OCI-LY3 (cell line): ENCODE results near the gene CTDP1.

Experiments
- H2AFZ ChIP-seq: fragments of 200-600, 300-600 bp; shearing (Covaris generic); 2 replicates; pipeline ENCODE4 v1.6.0; 2014; ENCODE audit warnings: antibody characterized with exemption, low read depth, low read length
- H3K27ac ChIP-seq: fragments of 200-600, 300-600 bp; sonication (generic); 2 replicates; pipeline ENCODE4 v1.5.1; 2014; ENCODE audit warnings: mild to moderate bottlenecking, low read length, moderate library complexity, mixed read lengths
- H3K27me3 ChIP-seq: fragments of 200-600, 300-600 bp; sonication (generic); 2 replicates; pipeline ENCODE4 v1.6.1; 2014; ENCODE audit warnings: low read depth, low read length, mixed read lengths
- H3K36me3 ChIP-seq: fragments of 200-600, 300-600 bp; sonication (generic); replicated peaks from 2 replicates; pipeline ENCODE3; 2014; ENCODE audit warnings: low read depth, low read length, mixed read lengths
- H3K4me1 ChIP-seq: fragments of 300-600, 200-600 bp; sonication (generic); 2 replicates; pipeline ENCODE4 v1.6.1; 2014; ENCODE audit warnings: low read length, mixed read lengths
- H3K4me2 ChIP-seq: fragments of 200-600, 300-600 bp; sonication (generic); 2 replicates; pipeline ENCODE4 v1.6.1; 2014; ENCODE audit warnings: low read length, mixed read lengths
- H3K4me3 ChIP-seq: fragments of 300-600, 200-600 bp; sonication (generic); 2 replicates; pipeline ENCODE4 v1.5.1; 2014; ENCODE audit warnings: antibody characterized with exemption, mild to moderate bottlenecking, low read length, moderate library complexity
- H3K79me2 ChIP-seq: fragments of 300-600, 200-600 bp; shearing (Covaris generic); 2 replicates; pipeline ENCODE4 v1.6.1; 2014; ENCODE audit warnings: mild to moderate bottlenecking, low read length, mixed read lengths
- H3K9ac ChIP-seq: fragments of 300-600, 200-600 bp; shearing (Covaris generic); 2 replicates; pipeline ENCODE4 v1.6.0; 2014; ENCODE audit warnings: mild to moderate bottlenecking, low read length, moderate library complexity
- H3K9me3 ChIP-seq: fragments of 200-600, 300-600 bp; shearing (Covaris generic); 2 replicates; pipeline ENCODE4 v1.6.1; 2014; ENCODE audit warnings: low read length, mixed read lengths; ENCODE audit not compliant: insufficient read depth
- H4K20me1 ChIP-seq: fragments of 200-600, 300-600 bp; sonication (generic); 2 replicates; pipeline ENCODE4 v1.6.1; 2016; ENCODE audit warnings: low read length, mixed read lengths; ENCODE audit not compliant: insufficient read depth
- CTCF ChIP-seq: fragments of 200-600, 300-600 bp; sonication (generic); IDR thresholded peaks from 2 replicates; pipeline ENCODE4 v1.5.1; 2014; ENCODE audit warnings: antibody characterized with exemption, low read length, low read depth
- EZH2phosphoT487 ChIP-seq: fragments of 200-600 bp; shearing (Covaris generic); IDR thresholded peaks from 2 replicates; pipeline ENCODE4 v1.6.1; 2018; ENCODE audit warnings: antibody characterized with exemption, mixed run types, low read depth

Gene CTDP1

GRCh38 chr18:79801217-79801616 lies 121.6 kb downstream of the CTDP1 start:
- Histone ChIP-seq H3K9ac (no peak overlapping the region), H3K79me2 (no peaks in the 10 kb centered on the region), H3K9me3 (no peaks in the 10 kb centered on the region), H3K4me1 (peaks cover 26% of the 10 kb centered on the region), H3K4me2 (no peak overlapping the region), H3K27me3 (no peaks in the 10 kb centered on the region), H3K4me3 (no peak overlapping the region), H2AFZ (no peak overlapping the region), H3K36me3 (no peaks in the 10 kb centered on the region), H3K27ac (no peak overlapping the region), H4K20me1 (no peaks in the 10 kb centered on the region)
- TF ChIP-seq CTCF (no peak), EZH2phosphoT487 (no peak)

- H3K27ac ChIP-seq = no peak overlapping the region
- TF ChIP-seq EZH2phosphoT487 (no peak), CTCF (no peak)
- H3K9me3 ChIP-seq = no peaks in the 10 kb centered on the region
- H3K9ac ChIP-seq = no peak overlapping the region
- H3K4me3 ChIP-seq = no peak overlapping the region
- peaks cover 26% of the 10 kb centered on the region for H3K4me1 ChIP-seq
- H2AFZ ChIP-seq = no peak overlapping the region
- no peaks in the 10 kb centered on the region for H3K36me3 ChIP-seq
- no peaks in the 10 kb centered on the region for H3K27me3 ChIP-seq
- no peaks in the 10 kb centered on the region for H3K79me2 ChIP-seq
- H4K20me1 ChIP-seq = no peaks in the 10 kb centered on the region
- H3K4me2 ChIP-seq = no peak overlapping the region
Measured at GRCh38 chr18:79801641-79802040, 122.0 kb downstream of the CTDP1 start.

- Histone ChIP-seq H3K4me3 (no peak overlapping the region), H3K9me3 (no peaks in the 10 kb centered on the region), H2AFZ (no peak overlapping the region), H3K36me3 (no peaks in the 10 kb centered on the region), H3K4me1 (peaks cover 26% of the 10 kb centered on the region), H3K27ac (no peak overlapping the region), H3K4me2 (no peak overlapping the region), H3K9ac (no peak overlapping the region), H4K20me1 (no peaks in the 10 kb centered on the region), H3K79me2 (no peaks in the 10 kb centered on the region), H3K27me3 (no peaks in the 10 kb centered on the region)
- TF ChIP-seq CTCF = no peak
- TF ChIP-seq EZH2phosphoT487 = no peak
Measured at GRCh38 chr18:79802298-79802697, 122.7 kb downstream of the CTDP1 start.

- Histone ChIP-seq H3K9me3 (no peaks in the 10 kb centered on the region), H3K79me2 (no peaks in the 10 kb centered on the region), H3K27ac (no peak overlapping the region), H3K36me3 (no peaks in the 10 kb centered on the region), H2AFZ (no peak overlapping the region), H3K4me1 (peaks cover 26% of the 10 kb centered on the region), H3K27me3 (no peaks in the 10 kb centered on the region), H4K20me1 (no peaks in the 10 kb centered on the region), H3K4me2 (no peak overlapping the region), H3K4me3 (no peak overlapping the region), H3K9ac (no peak overlapping the region)
- TF ChIP-seq CTCF = no peak
- TF ChIP-seq EZH2phosphoT487 = no peak
Measured at GRCh38 chr18:79803611-79804051, 124.0 kb downstream of the CTDP1 start.
